Measurements from ENCODE around the gene TMC2.

Gene TMC2

GRCh38 chr20:2640260-2640659, 103.9 kb downstream of the TMC2 start:
- no peak overlapping the region for H3K27ac ChIP-seq (ENCODE audit: low read depth, low read length)
- no CpG with 5 or more reads among the region's 1 CpG for WGBS (ENCODE audit: extremely low coverage, insufficient coverage, low lambda C conversion rate)
- H2BK5ac ChIP-seq (ENCODE audit: low read length): no peak overlapping the region
- H3K79me1 ChIP-seq (ENCODE audit: low read length): no peaks in the 10 kb centered on the region
- no peak overlapping the region for H2AK5ac ChIP-seq (ENCODE audit: low read length)
- H3K18ac ChIP-seq (ENCODE audit: low read length): no peak overlapping the region
- no peak overlapping the region for H3K4me3 ChIP-seq (ENCODE audit: low read length)
- no peaks in the 10 kb centered on the region for H3K27me3 ChIP-seq (ENCODE audit: insufficient read depth, low read length, poor library complexity)
- H3K36me3 ChIP-seq (ENCODE audit: control insufficient read depth, insufficient read depth, low read length): no peaks in the 10 kb centered on the region
- no peak overlapping the region for H3K4me2 ChIP-seq (ENCODE audit: low read length)
- no peak overlapping the region for H3K23ac ChIP-seq (ENCODE audit: low read length)
- no peak overlapping the region for H4K8ac ChIP-seq (ENCODE audit: low read depth, low read length)
- no peak overlapping the region for H2BK15ac ChIP-seq (replicated peaks; ENCODE audit: low read depth)
- no peak overlapping the region for H3K4ac ChIP-seq (ENCODE audit: low read depth, low read length)
- H3K4me1 ChIP-seq (ENCODE audit: control insufficient read depth, low read depth, low read length): no peaks in the 10 kb centered on the region
- no peak overlapping the region for H2BK120ac ChIP-seq (ENCODE audit: low read depth, low read length)
- no peak overlapping the region for H4K5ac ChIP-seq (ENCODE audit: low read length)
- no peak for DNase-seq
- H3K79me2 ChIP-seq (ENCODE audit: control insufficient read depth, insufficient read depth, low read length): no peaks in the 10 kb centered on the region
- no peak overlapping the region for H3K9ac ChIP-seq (ENCODE audit: low read length)
- H3K56ac ChIP-seq (ENCODE audit: low read length): no peak overlapping the region

- Histone ChIP-seq H3K4me1 (ENCODE audit: control insufficient read depth, low read depth, low read length) (no peaks in the 10 kb centered on the region), H2AK5ac (ENCODE audit: low read length) (no peak overlapping the region), H3K79me1 (ENCODE audit: low read length) (no peaks in the 10 kb centered on the region), H4K5ac (ENCODE audit: low read length) (no peak overlapping the region), H2BK15ac (replicated peaks; ENCODE audit: low read depth) (no peak overlapping the region), H3K23ac (ENCODE audit: low read length) (no peak overlapping the region), H3K4me3 (ENCODE audit: low read length) (no peak overlapping the region), H4K8ac (ENCODE audit: low read depth, low read length) (no peak overlapping the region), H3K79me2 (ENCODE audit: control insufficient read depth, insufficient read depth, low read length) (no peaks in the 10 kb centered on the region), H3K9ac (ENCODE audit: low read length) (no peak overlapping the region), H3K4me2 (ENCODE audit: low read length) (no peak overlapping the region), H3K4ac (ENCODE audit: low read depth, low read length) (no peak overlapping the region), H3K27ac (ENCODE audit: low read depth, low read length) (no peak overlapping the region), H3K18ac (ENCODE audit: low read length) (no peak overlapping the region), H3K56ac (ENCODE audit: low read length) (no peak overlapping the region), H3K36me3 (ENCODE audit: control insufficient read depth, insufficient read depth, low read length) (no peaks in the 10 kb centered on the region), H2BK120ac (ENCODE audit: low read depth, low read length) (no peak overlapping the region), H3K27me3 (ENCODE audit: insufficient read depth, low read length, poor library complexity) (no peaks in the 10 kb centered on the region), H2BK5ac (ENCODE audit: low read length) (no peak overlapping the region)
- DNase-seq: no peak
- WGBS (ENCODE audit: extremely low coverage, insufficient coverage, low lambda C conversion rate): no CpG with 5 or more reads among the region's 9 CpGs
Observed at GRCh38 chr20:2640899-2641298, 104.5 kb downstream of the TMC2 start.

- DNase-seq: no peak
- H2BK120ac ChIP-seq (ENCODE audit: low read depth, low read length): no peak overlapping the region
- H3K36me3 ChIP-seq (ENCODE audit: control insufficient read depth, insufficient read depth, low read length): no peaks in the 10 kb centered on the region
- no peak overlapping the region for H2BK15ac ChIP-seq (replicated peaks; ENCODE audit: low read depth)
- H3K9ac ChIP-seq (ENCODE audit: low read length): no peak overlapping the region
- no peak overlapping the region for H3K23ac ChIP-seq (ENCODE audit: low read length)
- H3K4me2 ChIP-seq (ENCODE audit: low read length): no peak overlapping the region
- no peak overlapping the region for H3K18ac ChIP-seq (ENCODE audit: low read length)
- no peaks in the 10 kb centered on the region for H3K79me2 ChIP-seq (ENCODE audit: control insufficient read depth, insufficient read depth, low read length)
- no peak overlapping the region for H2AK5ac ChIP-seq (ENCODE audit: low read length)
- H3K27me3 ChIP-seq (ENCODE audit: insufficient read depth, low read length, poor library complexity): no peaks in the 10 kb centered on the region
- H4K5ac ChIP-seq (ENCODE audit: low read length): no peak overlapping the region
- H3K79me1 ChIP-seq (ENCODE audit: low read length): no peaks in the 10 kb centered on the region
- H3K4me3 ChIP-seq (ENCODE audit: low read length): no peak overlapping the region
- no peak overlapping the region for H4K8ac ChIP-seq (ENCODE audit: low read depth, low read length)
- WGBS (ENCODE audit: extremely low coverage, insufficient coverage, low lambda C conversion rate): no CpG with 5 or more reads among the region's 1 CpG
- H2BK5ac ChIP-seq (ENCODE audit: low read length): no peak overlapping the region
- no peak overlapping the region for H3K4ac ChIP-seq (ENCODE audit: low read depth, low read length)
- H3K4me1 ChIP-seq (ENCODE audit: control insufficient read depth, low read depth, low read length): peaks cover 4% of the 10 kb centered on the region
- no peak overlapping the region for H3K27ac ChIP-seq (ENCODE audit: low read depth, low read length)
- no peak overlapping the region for H3K56ac ChIP-seq (ENCODE audit: low read length)
Observed at GRCh38 chr20:2643708-2644107, 107.3 kb downstream of the TMC2 start.

- peak within 1 kb of the TSS; percentile 95 for H3K27ac ChIP-seq (ENCODE audit: low read depth, low read length)
- H3K4ac ChIP-seq (ENCODE audit: low read depth, low read length): peak within 1 kb of the TSS; percentile 91
- peak within 1 kb of the TSS; percentile 96 for H3K56ac ChIP-seq (ENCODE audit: low read length)
- H3K4me1 ChIP-seq (ENCODE audit: control insufficient read depth, low read depth, low read length): peaks cover 6% of the 10 kb centered on the region
- peaks cover 20% of the 10 kb centered on the region for H3K79me1 ChIP-seq (ENCODE audit: low read length)
- H2BK120ac ChIP-seq (ENCODE audit: low read depth, low read length): peak within 1 kb of the TSS; percentile 65
- H2BK15ac ChIP-seq (replicated peaks; ENCODE audit: low read depth): no peak within 1 kb of the TSS
- peak within 1 kb of the TSS; percentile 99 for H3K18ac ChIP-seq (ENCODE audit: low read length)
- peak within 1 kb of the TSS; percentile 30 for H3K23ac ChIP-seq (ENCODE audit: low read length)
- peaks cover 37% of the 10 kb centered on the region for H3K79me2 ChIP-seq (ENCODE audit: control insufficient read depth, insufficient read depth, low read length)
- peak within 1 kb of the TSS; percentile 96 for H3K9ac ChIP-seq (ENCODE audit: low read length)
- H3K4me3 ChIP-seq (ENCODE audit: low read length): peak within 1 kb of the TSS; percentile 80
- peak within 1 kb of the TSS; percentile 71 for H2BK5ac ChIP-seq (ENCODE audit: low read length)
- no CpG with 5 or more reads among the region's 101 CpGs for WGBS (ENCODE audit: extremely low coverage, insufficient coverage, low lambda C conversion rate)
- peak; percentile 93 for DNase-seq
- peaks cover 31% of the 10 kb centered on the region for H3K36me3 ChIP-seq (ENCODE audit: control insufficient read depth, insufficient read depth, low read length)
- H3K27me3 ChIP-seq (ENCODE audit: insufficient read depth, low read length, poor library complexity): no peaks in the 10 kb centered on the region
- H2AK5ac ChIP-seq (ENCODE audit: low read length): no peak within 1 kb of the TSS
- H3K4me2 ChIP-seq (ENCODE audit: low read length): peak within 1 kb of the TSS; percentile 85
- H4K5ac ChIP-seq (ENCODE audit: low read length): no peak within 1 kb of the TSS
- H4K8ac ChIP-seq (ENCODE audit: low read depth, low read length): no peak within 1 kb of the TSS
Observed at GRCh38 chr20:2651772-2652723, 115.7 kb downstream of the TMC2 start, which contains the start of gene NOP56. TSS of gene NOP56 (plus strand) at chr20:2652632. CDS start at chr20:2652661, 29 bp downstream.

GRCh38 chr20:2652724-2653555, 116.6 kb downstream of the TMC2 start:
- Histone ChIP-seq H3K9ac (ENCODE audit: low read length) (peak overlapping the region; percentile 81), H3K79me2 (ENCODE audit: control insufficient read depth, insufficient read depth, low read length) (peaks cover 37% of the 10 kb centered on the region), H3K4me1 (ENCODE audit: control insufficient read depth, low read depth, low read length) (peaks cover 2% of the 10 kb centered on the region), H3K18ac (ENCODE audit: low read length) (peak overlapping the region; percentile 77), H3K27me3 (ENCODE audit: insufficient read depth, low read length, poor library complexity) (no peaks in the 10 kb centered on the region), H3K4ac (ENCODE audit: low read depth, low read length) (peak overlapping the region; percentile 87), H2BK15ac (replicated peaks; ENCODE audit: low read depth) (no peak overlapping the region), H3K56ac (ENCODE audit: low read length) (peak overlapping the region; percentile 87), H2BK120ac (ENCODE audit: low read depth, low read length) (no peak overlapping the region), H3K79me1 (ENCODE audit: low read length) (peaks cover 23% of the 10 kb centered on the region), H3K36me3 (ENCODE audit: control insufficient read depth, insufficient read depth, low read length) (peaks cover 36% of the 10 kb centered on the region), H3K4me3 (ENCODE audit: low read length) (peak overlapping the region; percentile 40), H3K23ac (ENCODE audit: low read length) (peak overlapping the region; percentile 3), H4K5ac (ENCODE audit: low read length) (no peak overlapping the region), H3K27ac (ENCODE audit: low read depth, low read length) (peak overlapping the region; percentile 10), H2AK5ac (ENCODE audit: low read length) (no peak overlapping the region), H2BK5ac (ENCODE audit: low read length) (peak overlapping the region; percentile 14), H4K8ac (ENCODE audit: low read depth, low read length) (no peak overlapping the region), H3K4me2 (ENCODE audit: low read length) (peak overlapping the region; percentile 85)
- WGBS (ENCODE audit: extremely low coverage, insufficient coverage, low lambda C conversion rate): no CpG with 5 or more reads among the region's 56 CpGs
- no peak for DNase-seq

All from mesendoderm (in vitro differentiated cells).